Panc1 (cell line): ENCODE results near the gene TMEM156.
"Not testable (repeated sequence)": the region's sequence is repeated elsewhere in the genome, so short reads cannot be mapped to it uniquely, and the experiment has no call there.

ENCODE experiments used
- CTCF ChIP-seq: fragments of 450-650 bp; IDR thresholded peaks from 2 replicates; pipeline ENCODE4 v1.5.1; 2017; ENCODE audit warnings: mild to moderate bottlenecking
- POLR2AphosphoS5 ChIP-seq: IDR thresholded peaks from 2 replicates; pipeline ENCODE4 v1.6.1; 2012; ENCODE audit warnings: mild to moderate bottlenecking, low read depth, low read length, moderate library complexity
- SIN3A ChIP-seq: IDR thresholded peaks from 2 replicates; pipeline ENCODE4 v1.6.1; 2012; ENCODE audit warnings: low read depth, mild to moderate bottlenecking, low read length, moderate library complexity, borderline replicate concordance; ENCODE audit not compliant: insufficient read depth

DNA sequence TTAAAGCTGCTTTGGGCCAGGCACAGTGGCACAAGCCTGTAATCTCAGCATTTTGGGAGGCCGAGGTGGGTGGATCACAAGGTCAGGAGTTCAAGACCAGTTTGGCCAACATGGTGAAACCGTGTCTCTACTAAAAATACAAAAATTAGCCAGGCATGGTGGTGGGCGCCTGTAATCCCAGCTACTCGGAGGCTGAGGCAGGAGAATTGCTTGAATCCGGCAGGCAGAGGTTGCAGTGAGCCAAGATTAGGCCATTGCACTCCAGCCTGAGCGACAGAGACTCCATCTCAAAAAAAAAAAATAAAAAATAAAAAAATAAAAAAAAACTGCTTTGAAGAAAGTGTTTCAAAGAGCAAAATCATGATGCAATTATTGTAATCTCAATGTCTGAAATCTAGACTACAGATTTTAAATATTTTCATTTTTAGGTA, 604 bp downstream of the TMEM156 start:
- not testable (repeated sequence) for TF ChIP-seq CTCF, SIN3A, POLR2AphosphoS5
